Central memory CD8-positive, alpha-beta T cell (primary cell): ENCODE measurements around the gene LRRC61.
"Not testable (repeated sequence)": the region's sequence is repeated elsewhere in the genome, so short reads cannot be mapped to it uniquely, and the experiment has no call there.

ENCODE experiments used
- ATAC-seq: fragments of 150-1000 bp; cut with Tn5 transposase; replicated peaks from 2 replicates; pipeline ENCODE4 v1.10.0; 2022; ENCODE audit warnings: mild to moderate bottlenecking, moderate FRiP score, moderate number of reproducible peaks; ENCODE audit not compliant: poor library complexity, severe bottlenecking; ENCODE audit errors: extremely low read depth
- DNase-seq, 2 donors: peaks; one replicate each; pipeline ENCODE4 v3.0.0; 2021; ENCODE audit warnings: low spot score in 2 of 2
- H3K27ac Mint-ChIP-seq: one replicate; pipeline ENCODE4 v1.8.0; 2022; ENCODE audit warnings: low read depth, mild to moderate bottlenecking, moderate library complexity, mixed read lengths
- H3K27me3 Mint-ChIP-seq: one replicate; pipeline ENCODE4 v1.8.0; 2022; ENCODE audit warnings: mixed read lengths
- H3K36me3 Mint-ChIP-seq: one replicate; pipeline ENCODE4 v1.8.0; 2022; ENCODE audit warnings: mild to moderate bottlenecking, moderate library complexity, mixed read lengths; ENCODE audit not compliant: insufficient read depth
- H3K4me1 Mint-ChIP-seq: one replicate; pipeline ENCODE4 v1.8.0; 2022; ENCODE audit warnings: mixed read lengths
- H3K4me3 Mint-ChIP-seq: one replicate; pipeline ENCODE4 v1.8.0; 2022; ENCODE audit warnings: mild to moderate bottlenecking, moderate library complexity, mixed read lengths
- H3K9me3 Mint-ChIP-seq: one replicate; pipeline ENCODE4 v1.8.0; 2022; ENCODE audit warnings: mixed read lengths

LRRC61 gene

GRCh38 chr7:150312649-150313366 is 10.3 kb upstream of the LRRC61 start:
- DNase-seq, H3K36me3 Mint-ChIP-seq, H3K9me3 Mint-ChIP-seq, H3K27me3 Mint-ChIP-seq, H3K27ac Mint-ChIP-seq, ATAC-seq, H3K4me3 Mint-ChIP-seq: not testable (repeated sequence)
- peaks cover 14% of the 10 kb centered on the region for H3K4me1 Mint-ChIP-seq

- Mint-ChIP-seq H3K9me3 (no peaks in the 10 kb centered on the region), H3K27me3 (no peaks in the 10 kb centered on the region), H3K27ac (no peak overlapping the region), H3K4me3 (no peak overlapping the region), H3K36me3 (peaks cover 8% of the 10 kb centered on the region), H3K4me1 (peaks cover 11% of the 10 kb centered on the region)
- no peak for DNase-seq
- no peak for ATAC-seq
Observed at GRCh38 chr7:150313367-150313809, 9.8 kb upstream of the LRRC61 start.

GRCh38 chr7:150313870-150314269 is 9.3 kb upstream of the LRRC61 start:
- DNase-seq (no peak), ATAC-seq (no peak)
- no peaks in the 10 kb centered on the region for H3K9me3 Mint-ChIP-seq
- no peak overlapping the region for H3K4me3 Mint-ChIP-seq
- H3K27me3 Mint-ChIP-seq: no peaks in the 10 kb centered on the region
- H3K4me1 Mint-ChIP-seq: peaks cover 6% of the 10 kb centered on the region
- H3K36me3 Mint-ChIP-seq: peaks cover 8% of the 10 kb centered on the region
- no peak overlapping the region for H3K27ac Mint-ChIP-seq

- Mint-ChIP-seq H3K9me3 (no peaks in the 10 kb centered on the region), H3K27ac (no peak overlapping the region), H3K27me3 (no peaks in the 10 kb centered on the region), H3K36me3 (peaks cover 8% of the 10 kb centered on the region), H3K4me1 (peaks cover 6% of the 10 kb centered on the region), H3K4me3 (no peak overlapping the region)
- no peak for DNase-seq
- ATAC-seq: no peak
Observed at GRCh38 chr7:150314639-150315239, 8.4 kb upstream of the LRRC61 start.

- H3K36me3 Mint-ChIP-seq, H3K27ac Mint-ChIP-seq, H3K27me3 Mint-ChIP-seq, H3K4me3 Mint-ChIP-seq, H3K9me3 Mint-ChIP-seq, DNase-seq, ATAC-seq: not testable (repeated sequence)
- peaks cover 16% of the 10 kb centered on the region for H3K4me1 Mint-ChIP-seq
Observed at GRCh38 chr7:150316987-150317386, 6.2 kb upstream of the LRRC61 start.

- peaks cover 25% of the 10 kb centered on the region for H3K4me1 Mint-ChIP-seq
- no peaks in the 10 kb centered on the region for H3K27me3 Mint-ChIP-seq
- peaks cover 8% of the 10 kb centered on the region for H3K36me3 Mint-ChIP-seq
- DNase-seq (no peak), ATAC-seq (no peak)
- no peak overlapping the region for H3K4me3 Mint-ChIP-seq
- no peak overlapping the region for H3K27ac Mint-ChIP-seq
- H3K9me3 Mint-ChIP-seq: no peaks in the 10 kb centered on the region
Observed at GRCh38 chr7:150317748-150318444, 5.3 kb upstream of the LRRC61 start.

GRCh38 chr7:150321788-150322113 is 1.4 kb upstream of the LRRC61 start:
- Mint-ChIP-seq H3K9me3 (no peaks in the 10 kb centered on the region), H3K36me3 (peaks cover 14% of the 10 kb centered on the region), H3K4me3 (peak overlapping the region; percentile 88), H3K27ac (peak overlapping the region; percentile 29), H3K4me1 (peaks cover 46% of the 10 kb centered on the region), H3K27me3 (no peaks in the 10 kb centered on the region)
- DNase-seq (no peak), ATAC-seq (no peak)

- H3K4me1 Mint-ChIP-seq: peaks cover 46% of the 10 kb centered on the region
- no peaks in the 10 kb centered on the region for H3K9me3 Mint-ChIP-seq
- peak overlapping the region; percentile 88 for H3K4me3 Mint-ChIP-seq
- peaks cover 16% of the 10 kb centered on the region for H3K36me3 Mint-ChIP-seq
- ATAC-seq (peak; percentile 70), DNase-seq (no peak)
- peak overlapping the region; percentile 93 for H3K27ac Mint-ChIP-seq
- H3K27me3 Mint-ChIP-seq: no peaks in the 10 kb centered on the region
Observed at GRCh38 chr7:150322114-150322832, 882 bp upstream of the LRRC61 start.

- Mint-ChIP-seq H3K27ac (peak overlapping the region; percentile 93), H3K36me3 (peaks cover 22% of the 10 kb centered on the region), H3K4me1 (peaks cover 40% of the 10 kb centered on the region), H3K27me3 (no peaks in the 10 kb centered on the region), H3K9me3 (no peaks in the 10 kb centered on the region), H3K4me3 (peak overlapping the region; percentile 88)
- no peak for DNase-seq
- ATAC-seq: peak; percentile 38
Observed at GRCh38 chr7:150323682-150324372, 672 bp downstream of the LRRC61 start.

GRCh38 chr7:150324373-150324961 is 1.3 kb downstream of the LRRC61 start:
- H3K36me3 Mint-ChIP-seq: peaks cover 22% of the 10 kb centered on the region

GRCh38 chr7:150325110-150325611 is 2.0 kb downstream of the LRRC61 start:
- Mint-ChIP-seq H3K4me3 (peak overlapping the region; percentile 88), H3K4me1 (peaks cover 40% of the 10 kb centered on the region), H3K9me3 (no peaks in the 10 kb centered on the region), H3K27ac (peak overlapping the region; percentile 93), H3K27me3 (no peaks in the 10 kb centered on the region), H3K36me3 (peaks cover 22% of the 10 kb centered on the region)
- DNase-seq (no peak), ATAC-seq (no peak)

More at GRCh38 chr7:150324373-150324961, 1.3 kb downstream of the LRRC61 start:
- DNase-seq: no peak
- Mint-ChIP-seq H3K27ac (peak overlapping the region; percentile 93), H3K9me3 (no peaks in the 10 kb centered on the region), H3K27me3 (no peaks in the 10 kb centered on the region), H3K4me3 (peak overlapping the region; percentile 88), H3K4me1 (peaks cover 40% of the 10 kb centered on the region)
- ATAC-seq: no peak
